GM18498 (cell line): ENCODE data around the gene SWT1.
A peak's percentile ranks its signal among the peaks of the same experiment; 100 is the strongest.

ENCODE experiments used
- ATAC-seq: cut with Tn5 transposase; IDR thresholded peaks from one replicate; pipeline ENCODE4 v1.9.1; 2021; ENCODE audit warnings: mild to moderate bottlenecking, moderate library complexity; ENCODE audit not compliant: unreplicated experiment

Gene SWT1

DNA sequence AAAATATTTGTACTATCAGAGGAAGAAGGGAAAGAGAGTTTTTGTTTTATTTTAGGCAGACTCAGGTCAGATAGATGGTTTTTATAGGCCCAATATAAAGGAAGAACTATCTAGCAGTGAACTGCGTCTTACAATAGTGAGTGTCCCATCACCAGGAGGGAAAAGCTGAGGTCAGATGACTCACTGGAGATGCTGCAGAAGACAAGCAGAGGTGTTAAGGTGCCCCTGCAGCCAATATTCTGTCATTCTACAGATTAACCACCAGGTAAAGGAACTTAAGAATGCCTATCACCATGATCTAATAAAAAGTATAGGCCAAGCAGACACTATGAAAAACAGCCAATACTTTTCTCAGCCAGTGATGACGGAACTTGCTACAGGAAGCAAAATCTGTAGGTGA is 130.5 kb downstream of the SWT1 start:
- ATAC-seq = no peak

DNA sequence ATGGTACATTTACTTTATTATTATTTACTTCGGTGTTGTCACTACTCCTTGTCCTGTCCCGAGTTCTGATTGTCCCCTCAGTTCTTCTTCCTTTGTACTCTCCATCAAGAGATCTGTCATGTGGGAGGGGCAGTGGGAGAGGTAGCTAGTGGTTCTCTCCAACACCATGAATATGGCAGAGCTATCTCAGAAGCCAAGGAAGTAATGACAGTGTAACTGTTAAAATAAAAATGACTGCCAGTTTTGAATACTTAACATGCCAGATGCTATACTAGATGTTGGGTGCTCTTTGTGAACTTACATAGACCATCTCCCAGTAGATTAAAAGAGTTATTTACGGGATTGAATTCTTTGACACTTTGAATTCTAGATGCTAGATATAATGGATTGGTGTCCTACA is 131.5 kb downstream of the SWT1 start:
- no peak for ATAC-seq

DNA sequence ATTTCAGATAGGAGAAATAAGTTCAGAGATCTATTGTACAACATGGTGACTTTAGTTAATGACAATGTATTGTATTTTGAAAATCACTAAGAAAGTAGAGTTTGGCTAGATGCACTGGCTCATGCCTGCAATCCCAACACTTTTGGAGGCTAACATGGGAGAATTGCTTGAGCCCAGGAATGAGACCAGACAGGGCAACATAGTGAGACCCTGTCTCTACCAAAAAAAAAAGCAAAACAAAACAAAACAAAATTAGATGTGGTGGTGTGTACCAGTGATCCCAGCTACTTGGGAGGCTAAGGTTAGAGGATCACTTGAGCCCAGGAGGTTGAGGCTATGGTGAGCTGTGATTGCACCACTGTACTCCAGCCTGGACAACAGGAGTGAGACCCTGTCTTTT is 132.9 kb downstream of the SWT1 start:
- ATAC-seq = no peak

DNA sequence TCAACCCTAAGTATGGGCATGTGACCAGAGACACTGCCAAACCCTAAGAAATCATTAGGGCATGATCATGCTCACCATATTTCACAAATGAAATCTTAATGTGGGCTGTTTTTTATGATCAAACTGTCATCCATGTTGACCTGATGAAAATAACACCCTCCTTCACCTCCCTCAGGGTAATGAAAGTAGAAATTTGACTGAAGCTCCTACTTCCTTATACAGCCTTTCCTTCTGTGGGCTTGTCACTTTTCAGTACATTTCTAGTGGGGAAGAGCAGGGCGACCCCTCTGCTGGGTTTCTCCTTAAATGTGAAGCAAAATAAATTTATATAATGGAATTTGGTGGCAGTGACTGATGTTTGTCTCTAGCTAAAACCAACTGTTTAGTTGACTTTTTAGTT is 134.2 kb downstream of the SWT1 start:
- peak; percentile 63 for ATAC-seq

DNA sequence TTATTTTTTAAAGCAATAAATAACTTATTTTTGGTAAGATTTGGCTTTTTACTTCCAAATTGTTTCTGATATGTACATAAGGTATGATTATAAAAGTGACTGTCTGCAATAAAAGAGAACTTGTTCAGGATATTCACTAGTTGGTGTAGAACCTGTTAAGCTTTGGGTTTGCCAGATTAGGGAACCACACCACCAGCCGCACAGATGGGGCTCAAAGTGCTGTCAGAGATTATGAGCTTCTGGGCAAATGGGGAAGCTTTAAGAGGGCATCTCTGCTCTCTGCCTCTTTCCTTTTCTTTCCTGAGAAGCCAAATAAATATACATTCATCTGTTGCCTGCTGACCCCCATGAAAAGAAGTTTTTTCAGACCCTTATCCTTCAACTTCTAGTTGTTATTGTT is 134.7 kb downstream of the SWT1 start:
- ATAC-seq = no peak

DNA sequence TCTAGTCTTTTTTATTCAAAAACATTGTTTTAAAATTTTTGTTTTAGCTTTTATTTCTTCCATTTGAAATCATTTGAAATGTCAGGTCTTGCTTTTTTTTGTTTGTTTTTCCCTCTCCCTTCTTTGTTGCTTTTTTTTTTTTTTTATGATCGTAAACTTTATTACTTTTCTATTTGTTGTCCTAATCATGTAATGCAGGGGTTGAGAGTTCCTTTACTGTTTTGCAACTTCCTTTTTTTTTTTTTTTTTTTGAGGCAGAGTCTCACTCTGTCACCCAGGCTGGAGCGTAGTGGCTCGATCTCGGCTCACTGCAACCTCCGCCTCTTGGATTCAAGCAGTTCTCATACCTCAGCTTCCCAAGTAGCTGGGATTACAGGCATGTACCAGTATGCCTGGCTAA is 135.3 kb downstream of the SWT1 start:
- ATAC-seq = no peak

DNA sequence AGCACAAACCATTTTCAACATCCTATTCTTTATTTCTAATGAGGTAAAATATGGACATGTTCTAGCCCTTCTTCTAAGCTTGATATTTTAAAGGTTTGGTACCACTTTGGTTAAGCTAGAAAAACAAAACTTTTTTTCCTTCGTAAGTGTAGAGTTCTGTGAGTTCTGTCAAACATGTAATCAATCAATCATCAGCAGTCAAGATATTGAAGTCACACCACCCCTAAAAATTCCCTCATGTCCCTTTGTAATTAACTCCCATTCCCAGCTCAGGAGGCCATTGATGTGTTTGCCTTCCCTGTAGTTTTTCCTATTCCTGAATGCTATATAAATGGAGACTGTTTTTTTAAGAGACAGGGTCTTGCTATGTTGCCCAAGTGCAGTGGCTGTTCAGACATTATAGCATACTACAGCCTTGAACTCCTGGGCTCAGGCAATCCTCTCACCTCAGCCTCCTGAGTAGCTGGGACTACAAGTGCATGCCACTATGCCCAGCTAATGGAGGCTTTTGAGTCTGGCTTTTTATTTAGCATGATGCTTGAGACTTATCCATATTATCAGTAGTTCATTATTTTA is 137.1 kb downstream of the SWT1 start:
- ATAC-seq = no peak

DNA sequence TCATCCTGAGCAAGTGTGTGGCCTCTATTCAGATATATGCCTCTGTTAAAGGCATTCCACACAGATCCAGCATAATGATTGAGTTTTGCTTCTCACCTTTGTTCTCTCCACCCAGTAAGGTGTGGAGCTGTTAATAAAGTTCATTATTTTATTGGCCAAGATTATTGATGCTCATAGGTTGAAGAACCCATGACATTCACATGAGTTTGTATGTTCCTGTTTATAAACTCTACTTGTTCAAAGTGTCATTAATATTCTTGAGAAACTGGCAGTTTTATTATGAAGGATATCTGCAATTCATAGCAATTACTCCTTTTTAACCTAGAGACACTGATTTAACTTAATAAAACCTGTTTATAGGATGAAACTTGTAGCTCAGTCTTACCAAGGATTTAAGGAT is 138.1 kb downstream of the SWT1 start:
- ATAC-seq = no peak

DNA sequence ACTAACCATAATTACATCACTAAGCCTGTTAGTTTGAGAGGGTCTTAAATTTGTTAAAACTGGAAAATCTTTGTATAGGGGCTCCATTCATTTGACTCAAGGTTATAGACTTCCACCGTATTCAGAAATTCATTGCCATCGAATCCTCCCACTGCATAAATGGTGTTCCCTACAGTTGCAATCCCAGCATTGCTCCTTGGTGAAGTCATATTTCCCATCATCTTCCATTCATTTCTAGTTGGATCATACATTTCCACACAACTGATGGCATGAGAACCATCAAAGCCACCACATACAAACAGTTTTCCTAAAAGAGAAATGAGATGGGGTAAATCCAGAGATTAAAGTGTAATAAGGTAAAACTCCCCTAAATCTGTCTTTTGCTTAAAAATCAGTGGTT is 141.0 kb downstream of the SWT1 start:
- ATAC-seq = no peak

DNA sequence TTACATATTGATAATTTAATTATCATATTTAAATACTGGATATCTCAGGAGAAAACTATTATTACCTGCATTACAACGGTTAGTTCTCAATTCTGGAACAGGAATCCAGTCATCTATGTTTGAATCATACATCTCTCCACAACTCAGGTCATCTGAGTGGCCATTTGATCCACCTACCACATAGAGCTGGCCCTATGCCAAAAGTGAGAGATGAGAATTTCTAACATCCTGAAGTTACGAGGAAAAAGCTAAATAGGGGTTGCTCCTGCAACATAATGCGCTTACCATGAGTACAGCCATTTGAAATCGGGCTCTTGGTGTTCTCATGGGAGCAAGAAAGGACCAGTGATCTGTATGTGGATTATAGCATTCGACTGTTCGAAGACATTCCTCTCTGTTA is 143.2 kb downstream of the SWT1 start:
- no peak for ATAC-seq

DNA sequence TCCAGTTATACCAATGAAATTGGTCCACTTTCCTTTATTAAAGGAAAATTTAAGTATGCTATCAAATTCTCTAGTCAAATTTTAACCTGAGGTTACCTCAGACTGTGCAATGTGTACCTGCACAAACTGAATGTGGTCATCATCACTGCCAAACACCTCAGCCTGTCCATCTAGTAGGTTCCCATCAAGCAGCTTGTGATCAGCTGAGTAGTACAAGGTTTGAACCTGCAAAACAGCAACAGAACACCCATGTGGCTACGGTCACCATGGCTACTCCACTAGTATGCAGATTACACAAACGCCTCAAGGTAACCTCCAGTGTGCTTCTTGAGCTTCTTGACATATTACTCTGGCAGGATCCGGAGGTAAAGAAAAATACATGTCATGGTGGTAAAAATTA is 148.5 kb downstream of the SWT1 start:
- no peak for ATAC-seq

DNA sequence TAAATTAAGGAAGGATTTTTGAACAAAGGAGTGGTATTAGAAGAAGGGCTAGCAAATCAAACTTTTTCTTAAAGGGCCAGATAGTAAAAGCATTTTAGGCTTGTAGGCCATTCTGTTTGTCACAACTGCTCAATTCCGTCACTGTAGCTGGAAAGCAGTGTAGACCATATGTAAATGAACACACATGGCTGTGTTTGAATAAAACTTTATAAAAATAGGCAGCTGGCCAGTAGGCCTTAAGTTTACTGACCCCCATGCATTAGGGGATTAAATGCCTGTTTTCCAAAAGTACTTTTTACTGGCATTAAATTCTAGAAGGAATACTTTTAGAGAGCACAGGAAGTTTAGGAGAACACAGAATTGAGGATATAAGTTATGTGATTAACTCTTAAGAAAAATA is 151.2 kb downstream of the SWT1 start:
- no peak for ATAC-seq

DNA sequence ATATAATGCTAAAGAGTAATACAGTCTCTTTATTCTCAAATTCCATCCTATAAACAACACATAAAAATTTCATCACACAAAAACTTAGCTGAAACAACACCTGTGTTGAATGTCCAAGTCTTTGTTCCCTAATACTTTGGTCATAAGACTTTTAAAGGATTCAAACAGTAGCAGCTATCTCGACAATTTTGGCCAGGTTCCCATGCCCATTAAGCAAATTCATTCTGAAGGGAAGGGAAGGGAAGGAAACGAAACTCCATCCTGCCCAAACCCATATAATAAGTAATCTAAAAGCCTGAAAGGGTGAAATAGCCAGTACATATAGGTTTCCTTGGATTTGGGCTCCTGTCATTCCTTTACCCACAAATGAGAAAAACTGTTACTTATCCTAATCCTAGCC is 152.6 kb downstream of the SWT1 start:
- ATAC-seq = no peak

DNA sequence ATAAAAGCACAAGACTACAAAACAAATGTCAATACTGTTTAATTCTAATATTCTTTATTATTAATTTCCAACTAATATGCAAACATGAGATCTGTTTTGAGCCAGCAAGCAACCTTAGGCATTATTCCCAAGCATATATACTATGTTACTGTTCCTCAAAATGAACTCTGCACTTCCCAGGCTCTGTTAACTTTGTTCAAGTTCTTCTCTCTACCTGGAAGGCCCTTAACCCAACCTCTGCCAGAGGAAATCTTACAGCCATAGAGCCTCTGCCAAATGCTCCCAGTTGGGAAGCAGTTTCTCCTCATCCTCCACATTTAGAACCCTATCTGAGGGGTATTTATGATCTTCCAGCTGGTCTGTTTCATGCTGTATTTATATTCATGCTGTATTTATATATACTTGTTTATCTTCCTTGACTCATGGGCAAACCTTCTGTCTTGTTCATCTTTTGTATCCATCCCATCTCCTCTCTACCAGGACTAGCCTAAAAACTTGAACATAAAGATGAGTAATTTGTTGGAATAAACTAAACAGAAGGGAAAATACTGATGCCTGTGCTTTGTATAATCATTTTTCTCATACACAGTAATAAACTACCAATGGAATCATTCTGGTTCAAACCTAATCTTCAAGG is 154.7 kb downstream of the SWT1 start:
- no peak for ATAC-seq

DNA sequence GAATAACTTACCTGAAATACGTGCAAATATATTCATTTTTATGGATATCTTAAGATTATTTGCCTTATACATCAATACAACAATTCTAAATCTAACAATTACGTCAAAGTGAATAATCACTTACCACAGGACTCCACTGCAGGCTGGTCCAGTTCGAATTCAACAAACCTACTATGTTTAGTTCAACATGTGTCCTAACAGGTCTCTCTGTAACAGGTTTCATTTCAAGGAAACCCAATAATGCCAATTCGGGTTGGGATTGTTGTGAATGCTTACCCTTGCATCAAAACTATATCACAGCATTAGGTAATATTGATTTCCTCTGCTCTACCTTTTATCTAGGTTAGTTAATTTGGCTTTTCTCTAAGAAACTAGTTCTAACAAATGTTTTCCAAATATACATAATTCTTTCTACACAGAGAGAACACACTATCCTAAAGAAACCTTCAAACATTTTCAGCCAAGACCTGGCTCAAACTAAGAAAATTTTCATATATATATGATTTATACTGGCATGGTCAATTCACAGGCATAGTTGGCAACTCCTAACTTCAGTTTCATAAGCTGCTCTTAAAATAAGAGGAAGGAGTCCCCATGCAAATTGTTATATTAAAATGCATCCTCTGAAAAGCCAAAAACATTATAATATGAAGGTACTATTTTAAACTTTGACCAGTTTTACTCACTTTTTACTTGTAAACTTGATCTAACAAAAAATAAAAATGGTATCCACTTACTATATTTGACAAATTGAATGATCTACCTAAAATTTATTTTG is 155.6 kb downstream of the SWT1 start:
- no peak for ATAC-seq

DNA sequence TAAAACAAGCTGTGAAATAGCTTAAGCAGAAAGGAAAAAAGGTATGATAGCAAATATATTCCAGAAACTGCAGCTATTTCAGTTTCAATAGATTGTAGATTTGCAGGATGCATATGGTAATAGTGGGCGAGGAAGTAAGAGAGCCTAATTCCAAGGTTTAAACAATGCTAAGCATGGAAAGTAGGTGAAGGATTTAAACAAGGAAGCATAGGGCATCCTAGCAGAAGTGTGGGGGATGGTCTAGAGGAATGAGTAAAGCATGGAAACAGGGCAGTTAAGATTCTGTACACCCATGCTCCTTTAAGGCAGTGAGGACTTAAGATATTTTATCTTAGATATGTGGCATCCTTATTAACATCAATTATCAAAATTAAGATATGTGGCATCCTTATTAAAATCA is 157.4 kb downstream of the SWT1 start:
- ATAC-seq = no peak

DNA sequence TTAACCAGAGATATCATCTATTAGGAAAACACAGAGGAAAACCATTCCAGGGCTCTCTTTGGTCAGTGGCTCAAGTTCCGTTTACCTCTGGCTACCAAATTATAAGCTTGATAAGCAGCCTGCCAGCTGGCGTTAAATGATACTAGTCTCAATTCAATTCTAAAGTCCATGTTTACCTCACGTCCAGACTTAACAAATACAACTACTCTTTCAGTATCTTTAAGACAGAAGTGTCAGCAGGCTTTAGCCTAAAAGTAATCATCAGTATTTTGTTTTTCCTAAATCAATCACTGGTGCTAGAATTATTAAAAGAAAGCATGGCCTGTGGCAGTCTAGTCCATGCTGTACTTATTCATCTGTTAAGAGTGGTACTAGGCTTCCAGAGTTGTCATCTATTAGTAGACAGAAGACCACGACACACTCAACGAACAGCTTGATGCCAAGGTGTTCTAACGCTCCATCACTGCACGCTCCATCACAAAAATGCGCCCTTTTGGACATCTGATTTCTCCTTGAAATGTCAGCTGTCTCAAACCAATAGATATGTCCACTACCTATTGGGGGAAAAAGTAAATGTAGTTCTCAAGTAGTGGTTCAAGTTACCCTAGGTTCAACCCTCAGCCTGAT is 158.6 kb downstream of the SWT1 start:
- peak; percentile 1 for ATAC-seq

DNA sequence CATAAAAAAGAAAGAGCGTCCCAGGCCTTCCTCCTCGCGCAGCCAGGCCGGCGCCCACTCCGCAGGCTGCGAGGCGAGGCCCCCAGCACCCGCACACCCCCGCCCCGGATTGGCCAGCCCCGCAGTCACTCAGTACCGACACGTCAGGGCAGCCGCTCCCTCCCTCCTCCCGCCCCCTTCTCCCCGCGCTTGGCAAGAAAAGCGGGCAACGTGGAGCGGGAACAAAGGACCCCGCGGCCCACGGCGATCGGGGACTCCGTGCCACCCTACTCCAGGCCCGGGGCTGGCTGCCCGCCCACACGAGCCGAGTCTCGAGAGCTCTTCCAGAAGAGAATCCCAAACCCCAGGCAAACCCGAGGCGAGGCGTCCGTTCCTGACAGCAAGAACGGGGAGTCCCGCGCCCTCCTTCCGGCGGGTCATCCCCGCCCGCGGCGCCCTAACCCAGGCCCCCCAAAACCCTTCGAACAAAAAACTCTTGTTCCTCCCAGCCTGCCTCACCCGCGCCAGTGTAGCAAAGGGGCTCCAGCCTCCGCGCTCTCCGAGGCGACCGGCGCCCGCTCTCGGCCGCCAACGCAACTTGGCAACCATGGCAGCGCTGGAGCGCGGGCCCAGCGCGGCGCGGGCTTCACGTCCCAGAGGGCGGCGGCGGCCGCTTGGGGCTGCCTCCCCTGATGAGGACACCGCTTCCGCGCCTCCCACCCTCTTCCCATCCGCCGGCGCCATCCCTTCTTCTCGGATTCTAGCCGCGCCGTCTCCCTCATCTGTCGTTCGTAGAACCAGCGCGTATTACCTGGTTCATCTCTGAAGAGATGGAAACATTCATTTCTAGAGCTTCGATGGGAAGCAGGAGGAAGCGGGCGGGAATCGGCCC is 159.4 kb downstream of the SWT1 start:
- peak; percentile 61 for ATAC-seq

DNA sequence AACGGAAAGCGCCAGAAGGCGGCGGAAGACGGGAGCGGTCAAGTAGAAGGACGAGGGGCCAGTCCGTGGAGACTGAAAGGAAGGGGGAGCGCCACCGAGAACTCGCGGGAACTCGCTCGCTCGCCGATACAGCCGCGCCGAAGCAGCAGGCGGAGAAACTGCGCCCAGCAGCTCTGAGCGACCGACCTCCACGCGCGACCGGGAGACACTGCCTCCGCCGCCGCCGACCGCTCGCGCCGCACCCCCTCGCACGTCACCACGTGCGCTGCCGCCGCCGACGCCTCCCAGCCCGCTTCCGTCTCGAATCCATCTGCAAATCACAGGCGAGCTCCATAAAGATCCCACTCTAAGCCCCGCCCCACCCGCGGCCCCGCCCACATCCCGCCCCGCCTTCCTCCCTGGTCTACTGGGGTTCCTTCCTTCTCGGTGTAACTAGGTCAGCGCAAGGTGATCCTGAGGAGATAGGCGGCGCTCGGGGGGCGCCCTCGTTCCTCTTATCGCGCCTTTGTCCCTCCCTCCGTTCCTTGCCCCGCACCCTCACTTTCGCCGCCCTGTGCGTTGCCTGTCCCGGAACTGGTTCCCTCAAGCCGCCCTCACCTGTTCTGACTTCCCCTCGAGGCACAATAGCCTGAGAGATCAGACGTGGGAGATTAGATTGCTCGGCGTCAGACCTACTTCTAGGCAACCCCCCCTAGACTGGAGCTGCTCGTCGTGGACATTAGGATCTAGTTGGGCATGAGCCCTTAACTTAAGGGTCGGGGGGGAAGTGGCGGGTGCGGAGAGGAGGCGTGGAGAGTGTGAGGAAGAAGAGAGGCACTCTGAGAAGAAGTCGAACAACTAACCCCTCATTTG is 160.3 kb downstream of the SWT1 start, which contains the start of gene IVNS1ABP:
TSS of gene IVNS1ABP (minus strand) at position 210 of the 852 bp plus-strand sequence. CDS start 7,750 bp downstream, outside the sequence.
- peak; percentile 75 for ATAC-seq

DNA sequence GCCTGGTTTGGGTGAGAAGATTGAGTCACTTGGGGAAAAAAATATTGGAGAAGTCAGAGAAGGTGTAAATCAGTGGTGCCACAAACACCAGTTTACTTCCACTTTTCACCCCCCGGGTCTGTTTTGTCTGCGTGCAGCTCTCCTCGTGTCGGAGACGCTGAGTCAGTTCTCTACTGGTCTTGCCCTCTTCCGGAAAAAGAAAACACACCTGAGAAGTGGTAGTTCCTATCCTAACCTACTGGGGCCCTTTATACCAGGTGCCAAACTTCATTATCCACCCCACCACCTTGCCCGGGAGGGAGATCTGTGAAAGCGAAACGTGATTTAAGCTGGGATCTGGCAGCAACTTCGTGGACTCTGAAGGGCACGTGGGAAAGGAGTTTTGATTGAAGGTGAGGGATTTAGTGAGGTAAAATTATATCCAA is 160.9 kb downstream of the SWT1 start:
- ATAC-seq = peak; percentile 39
